ENCODE measurements around the gene STK11.

- TF ChIP-seq CHD1 (IDR thresholded peaks at IDR 0.05; ENCODE audit: low read depth, low read length) = no peak
- TF ChIP-seq, protein P1, sequence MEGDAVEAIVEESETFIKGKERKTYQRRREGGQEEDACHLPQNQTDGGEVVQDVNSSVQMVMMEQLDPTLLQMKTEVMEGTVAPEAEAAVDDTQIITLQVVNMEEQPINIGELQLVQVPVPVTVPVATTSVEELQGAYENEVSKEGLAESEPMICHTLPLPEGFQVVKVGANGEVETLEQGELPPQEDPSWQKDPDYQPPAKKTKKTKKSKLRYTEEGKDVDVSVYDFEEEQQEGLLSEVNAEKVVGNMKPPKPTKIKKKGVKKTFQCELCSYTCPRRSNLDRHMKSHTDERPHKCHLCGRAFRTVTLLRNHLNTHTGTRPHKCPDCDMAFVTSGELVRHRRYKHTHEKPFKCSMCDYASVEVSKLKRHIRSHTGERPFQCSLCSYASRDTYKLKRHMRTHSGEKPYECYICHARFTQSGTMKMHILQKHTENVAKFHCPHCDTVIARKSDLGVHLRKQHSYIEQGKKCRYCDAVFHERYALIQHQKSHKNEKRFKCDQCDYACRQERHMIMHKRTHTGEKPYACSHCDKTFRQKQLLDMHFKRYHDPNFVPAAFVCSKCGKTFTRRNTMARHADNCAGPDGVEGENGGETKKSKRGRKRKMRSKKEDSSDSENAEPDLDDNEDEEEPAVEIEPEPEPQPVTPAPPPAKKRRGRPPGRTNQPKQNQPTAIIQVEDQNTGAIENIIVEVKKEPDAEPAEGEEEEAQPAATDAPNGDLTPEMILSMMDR (conservative IDR thresholded peaks at IDR 0.05; ENCODE audit: low read depth, low read length) = no peak
- no peak for TF ChIP-seq BHLHE40 (IDR thresholded peaks at IDR 0.05; ENCODE audit: low read depth, low read length)
- no peak for TF ChIP-seq RFX5 (IDR thresholded peaks at IDR 0.05; ENCODE audit: low read depth, low read length)
- TF ChIP-seq CEBPB (IDR thresholded peaks at IDR 0.05; ENCODE audit: low read depth, low read length) = no peak
- TF ChIP-seq RAD21 (IDR thresholded peaks at IDR 0.05; ENCODE audit: low read length) = no peak
- TF ChIP-seq SMC3 (IDR thresholded peaks at IDR 0.05; ENCODE audit: low read depth, low read length) = no peak
- TF ChIP-seq POLR2A (IDR thresholded peaks at IDR 0.05; ENCODE audit: low read depth, low read length) = no peak
- TF ChIP-seq NFE2L2 (IDR thresholded peaks at IDR 0.05; ENCODE audit: low read depth, low read length) = no peak
- no peak for TF ChIP-seq MAZ (IDR thresholded peaks at IDR 0.05; ENCODE audit: borderline replicate concordance, low read depth, low read length)
These were observed 28.7 kb downstream of the STK11 start for GRCh38 chr19:1234051-1234954.

Measured in IMR-90 (cell line).